HG03378 (cell line): Measurements from ENCODE around the gene TRPM5.
"Not testable (repeated sequence)": the region's sequence is repeated elsewhere in the genome, so short reads cannot be mapped to it uniquely, and the experiment has no call there.

ENCODE experiments used
- ATAC-seq: cut with Tn5 transposase; IDR thresholded peaks from one replicate; pipeline ENCODE4 v1.9.1; 2021; ENCODE audit warnings: mild to moderate bottlenecking, moderate library complexity; ENCODE audit not compliant: unreplicated experiment

The TRPM5 gene

DNA sequence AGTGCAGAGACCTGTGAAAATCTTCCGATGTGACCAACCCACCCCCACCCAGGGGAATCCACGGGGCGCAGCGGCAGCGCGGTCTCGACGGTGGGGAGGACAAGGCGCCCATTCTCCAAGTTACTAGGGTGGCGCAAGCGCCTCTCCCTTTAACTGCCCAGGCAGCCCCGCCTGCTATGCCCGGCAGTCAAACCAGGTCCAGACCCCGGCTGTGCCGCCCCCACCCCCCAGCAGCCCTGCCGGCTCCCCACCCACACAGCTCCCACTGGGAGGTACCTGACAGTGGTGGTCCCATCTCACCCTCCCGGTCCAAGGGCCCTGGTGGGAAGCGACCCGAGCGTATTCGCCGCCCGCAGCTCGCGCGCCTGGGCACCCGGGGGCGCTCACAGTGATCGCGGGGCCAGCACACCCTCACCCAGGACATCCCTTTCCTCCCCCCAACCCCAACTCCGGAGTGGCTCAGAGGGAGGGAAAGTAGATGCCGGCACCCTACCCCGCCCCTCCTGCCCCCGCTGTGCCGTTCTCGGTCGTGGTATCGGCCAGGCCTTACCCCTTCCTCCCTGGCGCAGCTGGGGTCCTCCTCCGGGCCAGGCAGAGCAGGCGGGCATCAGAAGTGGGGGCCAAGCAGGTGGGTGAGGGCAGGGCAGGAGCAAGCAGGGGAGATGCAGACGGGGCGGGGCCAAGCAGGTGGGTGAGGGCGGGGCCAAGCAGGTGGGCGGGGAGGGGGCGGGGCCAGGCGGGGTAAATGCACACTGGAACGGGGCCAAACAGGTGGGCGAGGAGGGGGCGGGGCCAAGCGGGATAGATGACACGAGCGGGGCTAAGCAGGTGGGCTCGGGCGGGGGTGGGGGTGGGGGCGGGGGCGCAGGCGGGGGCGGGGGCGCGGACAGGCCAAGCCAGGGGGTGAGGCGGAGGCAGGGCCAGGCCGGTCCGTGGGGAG lies at the start of gene TRPM5:
Gene TRPM5, minus strand, starts transcription at position 634 of the 940 bp plus-strand sequence. CDS start 21,478 bp downstream, outside the sequence.
- no peak for ATAC-seq

DNA sequence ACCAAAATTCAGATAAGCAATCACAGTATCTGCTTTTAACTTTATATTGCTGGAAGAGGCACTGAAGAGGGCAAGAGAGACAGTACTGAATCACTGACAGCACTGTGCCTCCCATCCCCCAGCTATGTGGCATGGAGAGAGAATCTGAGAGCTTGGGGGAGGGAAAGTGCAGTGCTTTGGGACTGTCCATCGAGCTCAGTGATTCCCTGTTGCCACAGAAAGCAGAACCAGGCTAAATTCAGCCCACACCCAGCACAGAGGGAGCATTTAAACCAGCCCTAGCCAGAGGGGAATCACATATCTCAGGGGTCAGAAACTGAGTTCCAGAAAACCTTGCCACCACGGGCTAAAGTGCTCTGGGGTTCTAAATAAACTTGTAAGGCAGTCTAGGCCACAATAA lies 44.8 kb upstream of the TRPM5 start:
- ATAC-seq: no peak

- ATAC-seq: no peak
These were observed 43.7 kb upstream of the TRPM5 start for GRCh38 chr11:2488004-2488403.

DNA sequence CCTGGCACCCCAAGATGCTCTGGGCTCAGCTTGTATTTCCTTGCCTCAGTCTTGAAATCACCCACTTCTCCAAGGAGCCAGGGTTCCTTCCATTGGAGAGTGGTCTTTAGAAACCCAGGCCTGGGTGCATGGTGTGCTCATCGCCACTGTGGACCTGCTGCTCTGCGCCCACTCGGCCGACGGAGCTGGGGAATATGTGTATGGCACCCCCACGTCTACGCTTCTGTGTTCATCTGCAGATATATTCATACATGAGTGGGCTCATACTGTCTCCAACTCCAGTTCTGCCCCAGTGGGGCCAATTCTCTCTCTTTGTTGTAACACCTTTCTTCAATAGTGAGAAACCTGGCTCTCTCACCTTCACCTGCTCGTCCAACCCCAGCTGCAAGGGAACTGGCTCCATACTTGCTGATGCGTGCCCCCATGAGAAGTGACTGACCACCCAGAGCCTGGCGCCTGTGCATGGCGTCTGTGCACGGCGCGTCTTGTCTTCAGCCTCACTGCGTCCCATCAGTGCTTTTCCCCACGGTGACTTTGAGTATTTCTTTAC lies 40.3 kb upstream of the TRPM5 start:
- no peak for ATAC-seq

- no peak for ATAC-seq
These were observed 39.1 kb upstream of the TRPM5 start for GRCh38 chr11:2483426-2483825.

- no peak for ATAC-seq
These were observed 38.4 kb upstream of the TRPM5 start for GRCh38 chr11:2482745-2483144.

DNA sequence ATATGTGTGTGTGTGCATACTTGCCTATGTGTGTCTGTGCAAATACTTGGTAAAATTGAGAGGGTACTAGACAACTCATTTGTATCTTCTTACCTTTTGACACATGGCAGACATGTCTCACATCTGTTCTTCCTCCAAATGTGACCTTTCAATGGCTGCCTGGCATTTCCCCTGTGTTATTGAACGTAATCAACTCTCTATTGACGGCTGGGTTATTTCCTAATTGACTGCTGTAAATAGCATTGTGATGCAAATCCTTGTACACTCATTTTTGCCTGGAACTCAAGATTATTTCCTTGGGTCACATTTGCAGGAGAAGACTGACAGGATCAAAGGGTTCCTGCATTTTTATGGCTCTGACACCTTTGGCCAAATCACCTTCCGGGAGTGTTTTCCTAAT lies 37.9 kb upstream of the TRPM5 start:
- no peak for ATAC-seq

DNA sequence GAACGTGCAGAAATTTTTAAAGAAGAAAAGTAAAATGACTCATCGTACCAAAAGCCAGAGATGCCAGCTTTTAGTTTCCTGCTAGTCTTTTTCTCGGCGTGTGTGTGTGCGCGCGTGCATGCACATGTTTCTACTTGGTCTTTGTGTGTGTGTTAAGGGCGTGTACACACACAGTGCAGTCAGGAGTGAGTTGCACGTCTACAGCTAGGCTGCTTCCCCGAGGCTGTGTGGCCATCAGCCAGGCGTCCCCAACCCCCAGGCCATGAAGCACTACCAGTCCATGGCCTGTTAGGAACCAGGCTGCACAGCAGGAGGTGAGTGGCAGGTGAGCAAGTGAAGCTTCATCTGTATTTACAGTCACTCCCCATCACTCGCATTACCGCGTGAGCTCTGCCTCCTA lies 36.9 kb upstream of the TRPM5 start:
- no peak for ATAC-seq

DNA sequence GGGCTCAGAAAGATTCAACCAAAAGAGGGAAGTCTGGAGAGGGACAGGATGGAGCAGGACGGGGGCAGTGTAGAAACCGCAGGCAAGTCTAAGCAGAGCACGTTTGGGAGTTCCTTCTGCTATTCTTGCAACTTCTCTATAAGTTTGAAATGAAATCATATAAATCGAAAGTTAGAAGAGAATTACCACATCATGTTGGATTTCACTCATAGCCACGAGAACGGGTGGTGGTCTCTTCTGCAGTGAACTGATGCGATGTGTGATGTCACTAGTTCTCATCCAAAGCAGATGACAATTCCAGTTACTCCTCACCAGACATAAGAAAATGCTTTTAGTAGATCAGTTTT lies 36.5 kb upstream of the TRPM5 start:
- no peak for ATAC-seq

DNA sequence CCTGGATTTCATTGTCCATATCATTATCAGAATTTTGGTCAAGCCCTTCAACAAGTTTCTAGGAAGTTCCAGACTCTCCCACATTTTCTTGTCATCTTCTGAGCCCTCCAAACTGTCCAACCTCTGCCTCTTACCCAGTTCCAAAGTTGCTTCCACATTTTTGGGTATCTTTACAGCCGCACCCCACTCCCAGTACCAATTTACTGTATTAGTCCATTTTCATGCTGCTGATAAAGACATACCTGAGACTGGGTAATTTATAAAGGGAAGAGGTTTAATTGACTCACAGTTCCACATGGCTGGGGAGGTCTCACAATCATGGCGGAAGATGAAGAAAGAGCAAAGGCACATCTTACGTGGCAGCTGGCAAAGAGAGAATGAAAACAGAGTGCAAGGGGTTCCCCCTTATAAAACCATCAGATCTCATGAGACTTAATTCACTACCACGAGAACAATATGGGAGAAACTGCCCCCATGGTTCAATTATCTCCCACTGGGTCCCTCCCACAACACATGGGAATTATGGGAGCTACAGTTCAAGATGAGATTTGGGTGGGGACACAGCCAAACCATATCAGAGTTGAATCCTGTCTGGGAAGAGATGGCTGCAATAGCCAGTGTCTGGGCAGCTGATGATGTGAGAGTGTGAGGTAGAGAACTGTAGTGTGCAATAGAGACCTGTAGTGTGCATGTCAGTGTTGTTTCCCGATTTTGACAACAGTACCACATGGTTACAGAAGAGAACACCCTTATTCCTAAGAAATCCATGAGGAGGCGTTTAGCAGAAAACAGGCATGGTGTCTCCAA lies 36.0 kb upstream of the TRPM5 start:
- ATAC-seq: not testable (repeated sequence)

DNA sequence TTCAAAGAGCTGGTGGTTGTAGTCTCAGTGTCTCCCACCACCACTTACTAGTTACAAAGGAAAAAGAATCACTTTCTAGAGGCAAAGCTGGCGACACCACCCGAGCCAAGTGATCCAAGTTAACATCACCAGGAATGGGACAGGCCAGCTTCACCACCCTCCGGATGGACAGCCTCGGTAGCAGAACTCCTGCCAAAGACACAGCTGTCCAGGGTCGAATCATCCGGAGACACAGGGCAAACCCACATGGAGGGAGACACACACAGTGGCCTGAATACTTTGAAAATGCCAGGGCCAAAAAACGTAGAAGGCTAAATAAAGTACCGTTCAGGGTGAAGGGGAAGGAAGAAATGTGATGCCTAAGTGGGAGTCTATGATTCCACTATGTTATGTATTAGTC lies 33.6 kb upstream of the TRPM5 start:
- no peak for ATAC-seq

- ATAC-seq: no peak
These were observed 32.9 kb upstream of the TRPM5 start for GRCh38 chr11:2477254-2477653.

GRCh38 chr11:2475136-2475918 lies 31.0 kb upstream of the TRPM5 start:
- ATAC-seq: no peak

GRCh38 chr11:2474059-2474901 lies 30.0 kb upstream of the TRPM5 start:
- ATAC-seq: no peak

DNA sequence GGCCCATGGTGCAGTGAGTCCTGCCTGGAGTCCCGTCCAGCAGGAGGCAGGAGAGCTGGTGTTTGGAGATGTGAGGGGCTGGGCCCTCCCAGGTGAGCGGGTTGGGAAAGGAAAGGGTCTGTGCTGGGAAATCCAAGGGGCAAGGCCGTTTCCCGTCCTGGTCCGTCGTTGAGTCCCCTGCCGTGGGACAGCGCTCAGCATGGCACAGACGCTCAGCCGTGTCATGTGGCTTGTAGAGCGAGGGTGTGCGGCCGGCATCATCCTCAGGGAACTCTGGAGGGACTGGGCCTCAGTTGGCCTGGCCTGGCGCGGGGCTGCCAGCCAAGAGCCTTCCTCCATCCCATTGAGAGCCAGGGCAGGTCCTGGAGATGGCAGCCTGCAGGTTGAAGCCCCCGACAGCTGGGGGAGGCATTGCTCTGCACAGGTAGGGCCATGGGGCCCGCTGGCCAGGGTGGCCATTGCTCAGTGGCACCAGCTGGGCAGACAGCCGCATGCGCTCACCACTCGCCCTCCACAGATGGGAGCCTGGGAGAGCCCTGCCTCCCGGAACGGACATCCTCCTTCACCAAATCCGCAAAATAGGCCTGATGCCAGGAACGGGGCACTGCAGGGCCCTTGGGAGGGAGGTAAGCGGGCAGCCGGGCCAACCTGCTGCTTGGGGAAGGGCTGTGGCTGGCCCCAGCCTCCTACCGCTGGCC lies 29.2 kb upstream of the TRPM5 start:
- no peak for ATAC-seq

DNA sequence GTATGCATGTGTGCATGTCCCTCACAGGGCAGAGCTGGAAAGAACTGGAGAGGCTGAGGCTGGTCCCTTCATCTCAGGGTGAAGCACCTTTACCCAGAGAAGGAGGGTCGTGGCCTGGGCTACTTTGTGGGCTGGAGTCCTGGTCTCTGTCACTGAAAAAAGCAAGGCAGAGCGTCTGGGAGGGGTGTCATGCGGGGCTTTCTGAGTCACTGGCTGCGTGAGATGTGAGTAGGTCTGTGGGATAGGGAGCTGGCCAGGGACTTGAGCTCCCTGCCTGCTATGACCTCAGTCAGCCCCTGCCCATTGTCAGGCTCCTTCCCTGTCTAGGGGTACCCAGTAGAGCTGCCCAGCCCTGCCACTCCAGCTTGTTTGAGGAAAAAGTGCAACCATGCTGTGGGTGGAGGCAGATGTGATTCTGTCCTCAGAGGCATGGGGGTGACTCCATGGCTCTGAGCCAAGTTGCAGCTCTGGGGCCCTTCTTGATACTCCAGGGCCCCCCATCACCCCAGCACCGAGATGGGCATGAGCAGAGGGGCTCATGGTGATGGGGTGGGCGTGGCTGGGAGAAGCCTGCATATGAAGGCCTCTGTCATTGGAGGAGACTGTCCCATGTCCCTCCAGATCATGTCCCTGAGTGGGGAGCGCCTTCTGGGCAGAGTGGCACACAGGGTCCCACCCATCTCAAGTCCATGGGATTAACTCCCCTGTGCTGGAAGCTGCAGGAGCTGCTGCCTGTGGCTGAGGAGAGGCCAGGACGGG lies 28.3 kb upstream of the TRPM5 start:
- no peak for ATAC-seq

- no peak for ATAC-seq
These were observed 27.4 kb upstream of the TRPM5 start for GRCh38 chr11:2471804-2472096.

DNA sequence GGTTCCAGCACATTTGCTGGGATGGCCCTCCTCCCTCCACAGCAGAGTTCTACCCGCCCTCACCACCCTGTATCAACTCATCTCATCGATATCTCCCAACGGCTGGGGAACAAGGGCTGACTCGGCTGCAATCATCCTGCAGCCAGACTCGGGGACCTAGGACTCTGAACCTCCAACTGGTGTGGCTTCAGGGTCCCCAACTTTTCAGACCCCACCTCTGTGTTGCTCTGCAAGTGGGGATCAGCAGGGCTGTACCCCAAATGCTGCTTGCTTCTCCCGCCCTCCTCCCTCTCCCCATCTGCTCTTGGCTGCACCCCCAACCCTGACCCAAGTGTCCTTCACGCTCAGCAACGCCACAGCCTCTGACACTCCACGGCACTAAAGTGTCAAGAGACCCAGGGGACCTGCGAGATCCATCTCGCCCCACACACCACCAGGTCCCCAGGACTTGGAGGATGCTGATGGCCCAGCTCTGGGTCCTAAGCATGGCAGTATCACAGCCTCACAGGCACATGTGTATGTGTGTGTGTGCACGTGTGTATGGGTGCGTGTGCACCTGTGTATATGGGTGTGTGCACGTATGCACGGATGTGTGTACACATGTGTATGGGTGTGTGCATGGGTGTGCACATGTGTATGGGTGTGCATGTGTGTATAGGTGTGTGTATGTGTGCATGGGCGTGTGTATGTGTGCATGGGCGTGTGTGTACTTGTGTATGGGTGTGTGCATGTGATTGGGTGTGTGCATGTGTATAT lies 26.9 kb upstream of the TRPM5 start:
- no peak for ATAC-seq
